CD4-positive, alpha-beta memory T cell (primary cell): ENCODE data around the gene ACOT7. TPM values are rescaled to one million over a fixed set of nuclear protein-coding genes. Genes with fewer than 3 reads are reported as not detected.

ENCODE experiments used
- CTCF ChIA-PET: fragments of 350-600 bp; sonication (Branson Sonifier 250); formaldehyde crosslinking; loops from one replicate; lab custom pipeline; 2021; ENCODE audit warnings: inconsistent platforms; ENCODE audit not compliant: partially characterized antibody; lab: Charles Lee
- POLR2A ChIA-PET: fragments of 350-600 bp; sonication (Branson Sonifier 250); formaldehyde crosslinking; loops from one replicate; lab custom pipeline; 2021; ENCODE audit not compliant: partially characterized antibody; lab: Charles Lee
- DNase-seq, 5 donors: peaks; one replicate each; pipeline versions ENCODE4 v3.0.0 to v3.0.0-alpha.2; 2020 to 2022; ENCODE audit warnings: mixed read lengths in 1 of 5
- H3K27ac ChIP-seq: one replicate; pipeline ENCODE4 v1.7.0; 2013; ENCODE audit warnings: low read depth, low read length
- H3K27me3 ChIP-seq: 2 replicates; pipeline ENCODE4 v1.7.0; 2013; ENCODE audit warnings: mild to moderate bottlenecking, low read length, moderate library complexity; ENCODE audit not compliant: insufficient read depth
- H3K36me3 ChIP-seq: 2 replicates; pipeline ENCODE4 v1.7.0; 2013; ENCODE audit warnings: mild to moderate bottlenecking, low read length, moderate library complexity; ENCODE audit not compliant: insufficient read depth
- H3K4me1 ChIP-seq: 2 replicates; pipeline ENCODE4 v1.7.0; 2013; ENCODE audit warnings: mild to moderate bottlenecking, low read length, moderate library complexity; ENCODE audit not compliant: insufficient read depth
- H3K4me3 ChIP-seq, 2 donors: one replicate each; pipeline ENCODE4 v1.7.0; 2013; ENCODE audit warnings: low read length in 2 of 2, mild to moderate bottlenecking in 1 of 2
- H3K9me3 ChIP-seq, 2 donors: one replicate each; pipeline ENCODE4 v1.7.0; 2013; ENCODE audit warnings: low read length in 2 of 2, control low read depth in 1 of 2; ENCODE audit not compliant: control insufficient read depth in 1 of 2
- H3K27ac Mint-ChIP-seq, 7 donors: one replicate each; pipeline ENCODE4 v1.8.0; 2020 to 2021; ENCODE audit warnings: mixed read lengths in 7 of 7, mild to moderate bottlenecking in 6 of 7, inconsistent platforms in 3 of 7, moderate library complexity in 3 of 7
- H3K27me3 Mint-ChIP-seq, 2 donors: one replicate each; pipeline ENCODE4 v1.8.0; 2020 to 2021; ENCODE audit warnings: mixed read lengths in 2 of 2
- H3K36me3 Mint-ChIP-seq, 2 donors: one replicate each; pipeline ENCODE4 v1.8.0; 2020 to 2021; ENCODE audit warnings: mixed read lengths in 2 of 2, inconsistent platforms in 1 of 2, mild to moderate bottlenecking in 1 of 2
- H3K4me1 Mint-ChIP-seq, 4 donors: one replicate each; pipeline ENCODE4 v1.8.0; 2020 to 2021; ENCODE audit warnings: mixed read lengths in 4 of 4, mild to moderate bottlenecking in 1 of 4
- H3K4me3 Mint-ChIP-seq, 8 donors: one replicate each; pipeline ENCODE4 v1.8.0; 2020 to 2021; ENCODE audit warnings: mixed read lengths in 8 of 8, mild to moderate bottlenecking in 7 of 8, moderate library complexity in 6 of 8, inconsistent platforms in 3 of 8
- H3K9me3 Mint-ChIP-seq, 8 donors: one replicate each; pipeline ENCODE4 v1.8.0; 2020 to 2021; ENCODE audit warnings: mixed read lengths in 8 of 8, mild to moderate bottlenecking in 5 of 8, inconsistent platforms in 3 of 8, moderate library complexity in 1 of 8
- intact Hi-C: fragments of 100-400 bp; cut with micrococcal nuclease; formaldehyde crosslinking; loops from one replicate; pipeline ENCODE4 v1.15.1; 2023
- polyA plus RNA-seq, 2 donors: library from polyadenylated mRNA; unstranded; fragments of 300-500 nt; fragmentation: Illumina TruSeq; gene quantifications; one replicate each; pipeline ENCODE4 v1.2.3, GENCODE V29; 2021
- total RNA-seq, 2 experiments: library from RNA; stranded (reverse); gene quantifications; one replicate each; pipeline ENCODE4 v1.2.3, GENCODE V29; 2021

The ACOT7 gene
- total and polyA plus RNA-seq, 4 experiments from 2014 or later = 2.7 to 7.4 (median 4.8) TPM

GRCh38 chr1:6260961-6261614 lies 132.5 kb downstream of the ACOT7 start, which contains the start of gene GPR153:
Gene GPR153 (minus strand): TSS chr1:6261098. CDS start chr1:6254905, 6,193 bp downstream.
- Histone ChIP-seq H3K27ac (no peak within 1 kb of the TSS), H3K9me3 (no peaks in the 10 kb centered on the region), H3K36me3 (no peaks in the 10 kb centered on the region), H3K4me1 (peaks cover 16% of the 10 kb centered on the region), H3K27me3 (no peaks in the 10 kb centered on the region), H3K4me3 (peak within 1 kb of the TSS in 1 of 2 donors; percentile 19)
- peak within 1 kb of the TSS; percentile 59 to 76 (median 72) for H3K4me3 Mint-ChIP-seq
- H3K9me3 Mint-ChIP-seq = no peaks in the 10 kb centered on the region
- peaks cover 3 to 6% of the 10 kb centered on the region in 2 donors for H3K27me3 Mint-ChIP-seq
- H3K4me1 Mint-ChIP-seq = peaks cover 0 to 13% (median 0%) of the 10 kb centered on the region in 4 donors
- ChIA-PET POLR2A (no interaction called here), CTCF (no interaction called here)
- peak in 2 of 5 donors; percentile 20 to 26 for DNase-seq
- intact Hi-C loops = no loop called here
- no peaks in the 10 kb centered on the region for H3K36me3 Mint-ChIP-seq
- peak within 1 kb of the TSS in 3 of 7 donors; percentile 32 to 59 (median 36) for H3K27ac Mint-ChIP-seq

GRCh38 chr1:6260433-6260934 lies 133.1 kb downstream of the ACOT7 start:
- Histone ChIP-seq H3K36me3 (no peaks in the 10 kb centered on the region), H3K4me1 (peaks cover 16% of the 10 kb centered on the region), H3K9me3 (no peaks in the 10 kb centered on the region), H3K27ac (no peak overlapping the region), H3K27me3 (no peaks in the 10 kb centered on the region), H3K4me3 (peak overlapping the region in 1 of 2 donors; percentile 19)
- POLR2A ChIA-PET = no interaction called here
- Mint-ChIP-seq H3K9me3 (no peaks in the 10 kb centered on the region), H3K27ac (no peak overlapping the region), H3K4me3 (no peak overlapping the region), H3K36me3 (no peaks in the 10 kb centered on the region), H3K27me3 (peaks cover 3 to 6% of the 10 kb centered on the region in 2 donors), H3K4me1 (peaks cover 0 to 13% (median 0%) of the 10 kb centered on the region in 4 donors)
- DNase-seq = no peak
- CTCF ChIA-PET = no interaction called here
- intact Hi-C loops = no loop called here

GRCh38 chr1:6259491-6260362 lies 133.8 kb downstream of the ACOT7 start:
- H3K27ac Mint-ChIP-seq = peak overlapping the region in 3 of 7 donors; percentile 10 to 59 (median 24)
- H3K27me3 Mint-ChIP-seq = peaks cover 3 to 6% of the 10 kb centered on the region in 2 donors
- ChIA-PET POLR2A (interaction anchor here (0.5 to 0.9 kb wide), 2 partner anchors 60 to 281 kb away, joined by 3 read pairs; partner anchors contain the start of gene RPL22), CTCF (interaction anchor here (0.9 kb wide), 1 partner anchor 12 kb away, joined by 3 read pairs; no protein-coding TSS in a partner anchor)
- peaks cover 16% of the 10 kb centered on the region for H3K4me1 ChIP-seq
- no peaks in the 10 kb centered on the region for H3K9me3 ChIP-seq
- no peaks in the 10 kb centered on the region for H3K36me3 ChIP-seq
- H3K4me3 Mint-ChIP-seq = peak overlapping the region in 7 of 8 donors; percentile 36 to 66 (median 61)
- H3K36me3 Mint-ChIP-seq = no peaks in the 10 kb centered on the region
- H3K4me3 ChIP-seq = peak overlapping the region in 1 of 2 donors; percentile 19
- no peaks in the 10 kb centered on the region for H3K9me3 Mint-ChIP-seq
- peak; percentile 68 to 81 (median 72) for DNase-seq
- intact Hi-C loops = no loop called here
- H3K4me1 Mint-ChIP-seq = peaks cover 0 to 13% (median 0%) of the 10 kb centered on the region in 4 donors
- no peak overlapping the region for H3K27ac ChIP-seq
- H3K27me3 ChIP-seq = no peaks in the 10 kb centered on the region

- no peak overlapping the region for H3K4me3 ChIP-seq
- peak overlapping the region in 3 of 7 donors; percentile 12 to 24 (median 19) for H3K27ac Mint-ChIP-seq
- peak overlapping the region in 6 of 8 donors; percentile 17 to 69 (median 48) for H3K4me3 Mint-ChIP-seq
- no peaks in the 10 kb centered on the region for H3K9me3 ChIP-seq
- H3K36me3 ChIP-seq = no peaks in the 10 kb centered on the region
- no peak for DNase-seq
- no peaks in the 10 kb centered on the region for H3K27me3 ChIP-seq
- ChIA-PET POLR2A (no interaction called here), CTCF (interaction anchor here (0.9 kb wide), 1 partner anchor 11 kb away, joined by 3 read pairs; no protein-coding TSS in a partner anchor)
- H3K27me3 Mint-ChIP-seq = peaks cover 3 to 6% of the 10 kb centered on the region in 2 donors
- peaks cover 0 to 13% (median 0%) of the 10 kb centered on the region in 4 donors for H3K4me1 Mint-ChIP-seq
- H3K4me1 ChIP-seq = peaks cover 16% of the 10 kb centered on the region
- no peaks in the 10 kb centered on the region for H3K9me3 Mint-ChIP-seq
- intact Hi-C loops = no loop called here
- no peaks in the 10 kb centered on the region for H3K36me3 Mint-ChIP-seq
- H3K27ac ChIP-seq = no peak overlapping the region
Measured at GRCh38 chr1:6258675-6259074, 134.9 kb downstream of the ACOT7 start.

- no peaks in the 10 kb centered on the region for H3K36me3 Mint-ChIP-seq
- H3K4me3 Mint-ChIP-seq = peak overlapping the region in 1 of 8 donors; percentile 57
- no peaks in the 10 kb centered on the region for H3K9me3 Mint-ChIP-seq
- Histone ChIP-seq H3K4me3 (no peak overlapping the region), H3K27ac (no peak overlapping the region), H3K36me3 (no peaks in the 10 kb centered on the region), H3K4me1 (peaks cover 16% of the 10 kb centered on the region), H3K9me3 (no peaks in the 10 kb centered on the region), H3K27me3 (no peaks in the 10 kb centered on the region)
- CTCF ChIA-PET = interaction anchor here (1.2 to 1.4 kb wide), 2 partner anchors 9 to 147 kb away, joined by 3 to 4 read pairs; no protein-coding TSS in a partner anchor
- H3K27ac Mint-ChIP-seq = no peak overlapping the region
- H3K27me3 Mint-ChIP-seq = peaks cover 3 to 6% of the 10 kb centered on the region in 2 donors
- POLR2A ChIA-PET = no interaction called here
- H3K4me1 Mint-ChIP-seq = peaks cover 0 to 13% (median 0%) of the 10 kb centered on the region in 4 donors
- DNase-seq = no peak
- intact Hi-C loops = no loop called here
Measured at GRCh38 chr1:6257541-6258069, 136.0 kb downstream of the ACOT7 start.

- H3K27me3 Mint-ChIP-seq = peaks cover 0 to 8% of the 10 kb centered on the region in 2 donors
- no peak overlapping the region for H3K4me3 Mint-ChIP-seq
- ChIA-PET POLR2A (no interaction called here), CTCF (interaction anchor here (1.4 kb wide), 1 partner anchor 148 kb away, joined by 4 read pairs; no protein-coding TSS in a partner anchor)
- Histone ChIP-seq H3K9me3 (no peaks in the 10 kb centered on the region), H3K4me1 (peaks cover 12% of the 10 kb centered on the region), H3K36me3 (no peaks in the 10 kb centered on the region), H3K27me3 (no peaks in the 10 kb centered on the region), H3K27ac (no peak overlapping the region), H3K4me3 (no peak overlapping the region)
- peak overlapping the region in 1 of 7 donors; percentile 51 for H3K27ac Mint-ChIP-seq
- H3K9me3 Mint-ChIP-seq = no peaks in the 10 kb centered on the region
- intact Hi-C loops = no loop called here
- peaks cover 0 to 10% (median 0%) of the 10 kb centered on the region in 4 donors for H3K4me1 Mint-ChIP-seq
- no peak for DNase-seq
- no peaks in the 10 kb centered on the region for H3K36me3 Mint-ChIP-seq
Measured at GRCh38 chr1:6256645-6257044, 136.9 kb downstream of the ACOT7 start.
